NCI-H1105 treated with DMSO at 0.1 percent for 48 hours (cell line): Measurements from ENCODE around the gene SPAAR.
A peak's percentile ranks its signal among the peaks of the same experiment; 100 is the strongest.
"Not testable (repeated sequence)": the region's sequence is repeated elsewhere in the genome, so short reads cannot be mapped to it uniquely, and the experiment has no call there.

Experiments
- DNase-seq: peaks from one replicate; lab custom pipeline; 2025; lab: John Stamatoyannopoulos, UW

SPAAR gene

GRCh38 chr9:35904338-35904737 is 5.0 kb upstream of the SPAAR start:
- no peak for DNase-seq

- no peak for DNase-seq
Observed at GRCh38 chr9:35905051-35905781, 4.1 kb upstream of the SPAAR start.

GRCh38 chr9:35905912-35906679 is 3.2 kb upstream of the SPAAR start, which contains the start of gene HRCT1:
Gene HRCT1 (plus strand): TSS chr9:35906202. CDS start chr9:35906288, 86 bp downstream.
- DNase-seq, result peak; percentile 90

GRCh38 chr9:35906923-35907699 is 2.2 kb upstream of the SPAAR start:
- DNase-seq, result no peak

GRCh38 chr9:35907711-35908503 is 1.4 kb upstream of the SPAAR start:
- peak; percentile 30 for DNase-seq

GRCh38 chr9:35908504-35909125 is 675 bp upstream of the SPAAR start:
- DNase-seq, result no peak

- no peak for DNase-seq
Observed at GRCh38 chr9:35909687-35910612, 660 bp downstream of the SPAAR start.

- peak; percentile 19 for DNase-seq
Observed at GRCh38 chr9:35910613-35911359, 1.5 kb downstream of the SPAAR start.

GRCh38 chr9:35911690-35912089 is 2.4 kb downstream of the SPAAR start:
- no peak for DNase-seq

- no peak for DNase-seq
Observed at GRCh38 chr9:35912791-35913400, 3.6 kb downstream of the SPAAR start.

- DNase-seq, result not testable (repeated sequence)
Observed at GRCh38 chr9:35913429-35913828, 4.1 kb downstream of the SPAAR start.

- no peak for DNase-seq
Observed at GRCh38 chr9:35914301-35914807, 5.1 kb downstream of the SPAAR start.

GRCh38 chr9:35915681-35916294 is 6.5 kb downstream of the SPAAR start:
- no peak for DNase-seq

- DNase-seq, result no peak
Observed at GRCh38 chr9:35917261-35917660, 8.0 kb downstream of the SPAAR start.

- no peak for DNase-seq
Observed at GRCh38 chr9:35918780-35919179, 9.5 kb downstream of the SPAAR start.

GRCh38 chr9:35919212-35920008 is 10.1 kb downstream of the SPAAR start:
- DNase-seq, result no peak

GRCh38 chr9:35920051-35920620 is 10.8 kb downstream of the SPAAR start:
- DNase-seq, result no peak
